ENCODE measurements around the gene CARMIL3.

CARMIL3 gene

GRCh38 chr14:24082411-24083080 lies 30.7 kb downstream of the CARMIL3 start:
- FAIRE-seq (no peak), DNase-seq (ENCODE audit: insufficient read length, low spot score) (no peak)
- no peak for TF ChIP-seq POLR2A (IDR thresholded peaks at IDR 0.05; ENCODE audit: low read depth, low read length)

DNA sequence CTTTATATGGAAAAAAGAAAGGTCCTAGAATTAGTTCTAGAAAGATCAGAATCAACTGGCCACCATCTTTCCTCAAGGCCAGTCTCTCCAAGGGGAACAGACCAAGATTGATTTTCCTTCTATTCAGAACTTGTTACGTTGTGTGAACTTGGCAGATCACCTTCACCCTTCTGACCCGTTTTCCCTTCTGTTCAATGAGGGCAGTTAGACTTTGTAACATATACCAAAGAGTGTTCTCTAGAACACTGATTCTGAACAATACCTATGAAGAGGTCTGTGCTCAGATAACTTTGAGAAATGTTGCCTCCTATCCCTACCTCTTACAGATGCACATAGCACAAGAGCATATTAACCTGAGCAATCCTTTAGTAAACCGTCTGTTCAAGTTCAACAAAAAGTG lies 31.7 kb downstream of the CARMIL3 start:
- DNase-seq (ENCODE audit: insufficient read length, low spot score) (no peak), FAIRE-seq (no peak)
- TF ChIP-seq POLR2A (IDR thresholded peaks at IDR 0.05; ENCODE audit: low read depth, low read length) = no peak

- DNase-seq (ENCODE audit: insufficient read length, low spot score) (no peak), FAIRE-seq (no peak)
- TF ChIP-seq POLR2A (IDR thresholded peaks at IDR 0.05; ENCODE audit: low read depth, low read length) = no peak
Measured at GRCh38 chr14:24084440-24084839, 32.6 kb downstream of the CARMIL3 start.

DNA sequence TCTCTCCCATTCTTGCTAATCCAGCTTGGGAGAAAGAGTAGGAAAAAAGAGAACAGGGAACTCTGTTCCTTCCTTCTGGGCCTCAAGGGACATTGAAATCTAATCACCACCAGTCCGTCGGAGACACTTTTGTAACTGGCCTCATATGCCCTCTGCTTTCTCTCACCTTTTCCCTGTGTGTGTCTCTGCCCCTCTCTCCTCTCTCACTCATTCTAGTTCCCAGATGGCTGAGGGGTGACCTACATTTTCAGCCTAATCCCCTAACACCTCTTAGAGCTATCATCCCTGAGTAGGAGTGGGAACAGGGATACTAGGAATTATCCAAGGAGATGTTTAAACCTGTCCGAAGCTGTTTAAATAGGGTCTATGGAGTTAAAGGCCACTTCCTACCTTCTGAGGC lies 33.4 kb downstream of the CARMIL3 start:
- DNase-seq (ENCODE audit: insufficient read length, low spot score) (no peak), FAIRE-seq (no peak)
- no peak for TF ChIP-seq POLR2A (IDR thresholded peaks at IDR 0.05; ENCODE audit: low read depth, low read length)

- no peak for DNase-seq (ENCODE audit: insufficient read length, low spot score)
- FAIRE-seq = no peak
- TF ChIP-seq POLR2A (IDR thresholded peaks at IDR 0.05; ENCODE audit: low read depth, low read length) = no peak
Measured at GRCh38 chr14:24086193-24086955, 34.6 kb downstream of the CARMIL3 start.

DNA sequence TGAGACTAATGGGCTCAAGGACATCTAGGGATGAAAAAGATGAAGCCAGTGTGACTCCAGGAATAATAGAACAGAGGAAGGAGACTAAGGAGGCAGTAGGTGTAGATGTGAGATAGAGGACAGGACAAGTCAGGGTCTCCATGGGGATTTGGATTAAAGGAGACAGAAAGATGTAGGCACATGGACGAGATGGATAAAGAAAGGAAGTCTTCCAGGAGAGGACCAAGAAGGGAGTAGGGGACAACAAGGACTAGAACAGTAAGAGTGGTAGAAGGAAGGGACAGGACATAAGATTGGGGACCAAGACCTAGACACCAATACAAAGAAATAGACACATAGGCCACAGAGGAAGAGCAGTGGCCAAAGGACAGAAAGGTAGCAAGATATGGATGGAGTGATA lies 35.2 kb downstream of the CARMIL3 start:
- TF ChIP-seq POLR2A (IDR thresholded peaks at IDR 0.05; ENCODE audit: low read depth, low read length) = no peak
- FAIRE-seq (no peak), DNase-seq (ENCODE audit: insufficient read length, low spot score) (no peak)

DNA sequence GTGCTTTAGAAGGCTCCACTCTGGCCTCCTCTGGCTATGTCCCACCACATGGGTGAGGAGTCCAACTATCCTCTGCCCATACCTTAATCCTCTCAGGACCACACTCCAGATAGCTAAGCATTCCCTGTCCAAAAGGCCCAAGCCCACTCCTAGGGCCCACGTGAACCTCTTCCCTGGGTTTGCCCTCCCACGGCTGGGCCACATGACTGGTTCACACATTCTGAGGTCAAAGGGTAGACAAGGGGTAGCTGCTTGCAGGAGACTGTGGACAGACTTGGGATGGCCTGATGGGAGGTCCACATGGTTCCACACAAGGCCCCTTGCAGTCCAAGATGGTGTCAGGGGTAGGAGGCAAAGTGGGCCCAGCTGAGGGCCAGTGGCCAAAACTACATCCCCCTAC lies 36.3 kb downstream of the CARMIL3 start:
- DNase-seq (ENCODE audit: insufficient read length, low spot score) (no peak), FAIRE-seq (no peak)
- no peak for TF ChIP-seq POLR2A (IDR thresholded peaks at IDR 0.05; ENCODE audit: low read depth, low read length)

DNA sequence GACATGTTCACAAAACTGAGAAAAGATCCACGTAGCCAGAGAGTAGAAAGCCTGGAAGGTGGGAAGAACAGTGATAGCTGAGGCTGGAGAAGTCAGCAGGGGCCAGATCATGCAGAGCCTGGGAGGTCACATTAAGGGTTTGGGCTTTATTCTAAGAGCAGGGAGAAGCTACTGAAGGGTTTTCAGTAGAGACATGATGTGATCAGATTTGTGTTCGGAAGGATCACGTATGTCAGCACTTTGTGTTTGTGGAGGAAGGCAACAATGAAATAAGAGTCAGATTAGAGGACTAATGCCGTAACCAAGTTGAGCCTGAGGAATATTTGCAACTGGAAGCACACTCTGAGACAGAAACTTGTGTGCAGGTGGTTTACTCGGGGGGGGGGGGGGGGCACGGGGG lies 38.1 kb downstream of the CARMIL3 start:
- FAIRE-seq = no peak
- TF ChIP-seq POLR2A (IDR thresholded peaks at IDR 0.05; ENCODE audit: low read depth, low read length) = no peak
- no peak for DNase-seq (ENCODE audit: insufficient read length, low spot score)

GRCh38 chr14:24092110-24092504 lies 40.3 kb downstream of the CARMIL3 start:
- TF ChIP-seq POLR2A (IDR thresholded peaks at IDR 0.05; ENCODE audit: low read depth, low read length) = no peak
- DNase-seq (ENCODE audit: insufficient read length, low spot score) = no peak
- FAIRE-seq = no peak

DNA sequence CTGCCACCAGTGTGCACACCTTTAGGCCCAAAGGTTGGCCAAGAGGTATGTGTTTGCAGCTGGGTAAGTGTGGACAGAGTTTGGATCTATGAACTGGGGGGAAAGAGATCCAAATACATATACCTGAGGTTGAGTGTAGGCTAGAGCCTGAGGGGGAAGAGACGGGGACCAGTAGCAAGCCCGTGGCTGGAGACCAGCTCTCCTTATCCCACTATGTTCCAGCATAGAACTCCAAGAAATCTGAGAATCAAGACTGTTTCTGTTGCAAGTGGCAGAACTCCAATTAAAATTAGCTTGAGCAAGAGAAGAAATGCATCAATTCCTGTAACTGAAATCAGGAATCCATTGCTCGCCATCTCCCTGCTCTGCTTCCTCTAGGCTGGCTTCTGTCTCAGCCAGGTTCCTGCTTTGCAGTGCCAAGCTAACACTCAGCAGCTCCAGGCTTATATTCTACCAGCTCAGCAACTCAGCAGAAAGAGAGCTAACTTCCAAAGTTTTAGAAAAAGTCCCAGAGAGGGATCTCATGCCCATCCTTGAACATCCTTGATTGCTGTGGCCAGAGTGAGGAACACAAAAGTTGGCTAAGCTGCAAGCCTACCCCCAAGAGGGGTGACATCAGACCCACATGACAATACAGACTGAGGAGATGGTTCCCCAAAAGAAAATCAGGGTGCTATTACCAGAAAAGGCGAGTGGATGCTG lies 40.8 kb downstream of the CARMIL3 start:
- no peak for TF ChIP-seq POLR2A (IDR thresholded peaks at IDR 0.05; ENCODE audit: low read depth, low read length)
- FAIRE-seq = no peak
- no peak for DNase-seq (ENCODE audit: insufficient read length, low spot score)

GRCh38 chr14:24093207-24093900 lies 41.5 kb downstream of the CARMIL3 start:
- FAIRE-seq (no peak), DNase-seq (ENCODE audit: insufficient read length, low spot score) (no peak)
- no peak for TF ChIP-seq POLR2A (IDR thresholded peaks at IDR 0.05; ENCODE audit: low read depth, low read length)

- peak; percentile 89 for TF ChIP-seq POLR2A (IDR thresholded peaks at IDR 0.05; ENCODE audit: low read depth, low read length)
- DNase-seq (ENCODE audit: insufficient read length, low spot score) (peak; percentile 89), FAIRE-seq (no peak)
Measured at GRCh38 chr14:24093901-24094840, 42.4 kb downstream of the CARMIL3 start, which contains the start of gene PCK2. Gene PCK2, plus strand, starts transcription at chr14:24094311. Its CDS starts 95 bp downstream, at chr14:24094406.

DNA sequence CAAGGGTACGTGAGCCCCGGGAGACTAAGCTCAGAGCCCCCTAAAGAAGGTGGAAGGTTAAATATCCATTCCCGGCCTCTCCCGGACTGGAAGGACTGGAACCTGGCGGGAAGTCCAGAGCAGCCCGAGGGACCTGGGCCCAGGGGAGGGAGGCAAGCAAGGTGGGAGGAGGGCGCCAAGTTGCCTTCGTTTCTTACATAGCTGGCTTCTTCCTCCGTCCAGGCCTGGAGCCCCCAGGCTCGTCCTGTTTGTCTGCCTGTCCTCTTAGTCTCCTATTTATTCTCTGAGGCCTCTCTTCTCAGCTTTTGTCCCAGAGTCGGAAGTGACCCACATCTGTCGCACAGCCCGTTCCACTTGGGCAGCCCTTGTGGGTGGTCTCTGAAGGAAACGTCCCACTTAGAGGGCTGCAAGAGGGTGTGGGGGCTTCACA lies 43.0 kb downstream of the CARMIL3 start:
- no peak for TF ChIP-seq POLR2A (IDR thresholded peaks at IDR 0.05; ENCODE audit: low read depth, low read length)
- FAIRE-seq = no peak
- DNase-seq (ENCODE audit: insufficient read length, low spot score) = no peak
